ENCODE data around the gene ZNF195. TPM values are rescaled to one million over a fixed set of nuclear protein-coding genes. Genes with fewer than 3 reads are reported as not detected.

ZNF195 gene
- polyA plus RNA-seq, 1 of the 3 experiments (the other 2 are of a cell fraction) = 13.2 TPM

GRCh38 chr11:3345736-3346135 is 33.2 kb downstream of the ZNF195 start:
- no peaks in the 10 kb centered on the region for H3K27me3 ChIP-seq (ENCODE audit: insufficient read depth)
- H3K9me2 ChIP-seq = no peaks in the 10 kb centered on the region
- TF ChIP-seq, protein P1, sequence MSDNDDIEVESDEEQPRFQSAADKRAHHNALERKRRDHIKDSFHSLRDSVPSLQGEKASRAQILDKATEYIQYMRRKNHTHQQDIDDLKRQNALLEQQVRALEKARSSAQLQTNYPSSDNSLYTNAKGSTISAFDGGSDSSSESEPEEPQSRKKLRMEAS (IDR thresholded peaks at IDR 0.05; ENCODE audit: low read depth) = no peak
- TF ChIP-seq RAD21 (IDR thresholded peaks at IDR 0.05; ENCODE audit: low read length) (no peak), EP300 (IDR thresholded peaks at IDR 0.05; ENCODE audit: borderline replicate concordance in 1 of 2, low read depth in 1 of 2, low read length in 1 of 2) (no peak), POLR2AphosphoS5 (IDR thresholded peaks at IDR 0.05; ENCODE audit: low read depth, low read length) (no peak), ELF1 (IDR thresholded peaks at IDR 0.05) (no peak), FOSL2 (IDR thresholded peaks at IDR 0.05; ENCODE audit: borderline replicate concordance, low read depth) (no peak), ZBTB33 (IDR thresholded peaks at IDR 0.05; ENCODE audit: borderline replicate concordance, low read depth) (no peak), SIN3A (IDR thresholded peaks at IDR 0.05; ENCODE audit: borderline replicate concordance, low read depth, low read length) (no peak), EZH2phosphoT487 (IDR thresholded peaks at IDR 0.05; ENCODE audit: borderline replicate concordance, low read depth) (no peak), FOXJ3 (CRISPR knock-in tag; IDR thresholded peaks at IDR 0.05) (no peak)
- TF ChIP-seq, protein P2, sequence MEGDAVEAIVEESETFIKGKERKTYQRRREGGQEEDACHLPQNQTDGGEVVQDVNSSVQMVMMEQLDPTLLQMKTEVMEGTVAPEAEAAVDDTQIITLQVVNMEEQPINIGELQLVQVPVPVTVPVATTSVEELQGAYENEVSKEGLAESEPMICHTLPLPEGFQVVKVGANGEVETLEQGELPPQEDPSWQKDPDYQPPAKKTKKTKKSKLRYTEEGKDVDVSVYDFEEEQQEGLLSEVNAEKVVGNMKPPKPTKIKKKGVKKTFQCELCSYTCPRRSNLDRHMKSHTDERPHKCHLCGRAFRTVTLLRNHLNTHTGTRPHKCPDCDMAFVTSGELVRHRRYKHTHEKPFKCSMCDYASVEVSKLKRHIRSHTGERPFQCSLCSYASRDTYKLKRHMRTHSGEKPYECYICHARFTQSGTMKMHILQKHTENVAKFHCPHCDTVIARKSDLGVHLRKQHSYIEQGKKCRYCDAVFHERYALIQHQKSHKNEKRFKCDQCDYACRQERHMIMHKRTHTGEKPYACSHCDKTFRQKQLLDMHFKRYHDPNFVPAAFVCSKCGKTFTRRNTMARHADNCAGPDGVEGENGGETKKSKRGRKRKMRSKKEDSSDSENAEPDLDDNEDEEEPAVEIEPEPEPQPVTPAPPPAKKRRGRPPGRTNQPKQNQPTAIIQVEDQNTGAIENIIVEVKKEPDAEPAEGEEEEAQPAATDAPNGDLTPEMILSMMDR (IDR thresholded peaks at IDR 0.05) = no peak
- peaks cover 0 to 3% of the 10 kb centered on the region in 2 experiments for H3K36me3 ChIP-seq (replicated peaks in 1 of 2; ENCODE audit: control insufficient read depth in 1 of 2, insufficient read depth in 2 of 2, low read length in 1 of 2)
- no peaks in the 10 kb centered on the region for H3K79me2 ChIP-seq (ENCODE audit: insufficient read depth)
- no peak overlapping the region for H3K4me3 ChIP-seq (ENCODE audit: low read depth in 2 of 2, low read length in 1 of 2)
- H3K4me1 ChIP-seq (ENCODE audit: control insufficient read depth in 1 of 2, insufficient read depth in 2 of 2, low read depth in 1 of 2, low read length in 1 of 2) = no peaks in the 10 kb centered on the region
- H3K9ac ChIP-seq = no peak overlapping the region
- H4K20me1 ChIP-seq (ENCODE audit: insufficient read depth) = no peaks in the 10 kb centered on the region
- H3K27ac ChIP-seq (ENCODE audit: low read depth in 2 of 2, low read length in 1 of 2) = no peak overlapping the region
- H3K4me2 ChIP-seq = no peak overlapping the region
- DNase-seq = no peak
- peaks cover 13% of the 10 kb centered on the region; the same call in 1 of the 2 replicates for H3K9me3 ChIP-seq
- no peak overlapping the region for H2AFZ ChIP-seq (ENCODE audit: low read depth)
- ChIA-PET CTCF (interaction anchor here (0.9 to 4.3 kb wide), 2 partner anchors 63 to 72 kb away, joined by 3 to 41 read pairs; no protein-coding TSS in a partner anchor), POLR2A (no interaction called here)
- WGBS (ENCODE audit: low lambda C conversion rate) = 66% methylated on average over 9 of the region's 10 CpGs
- H3F3A ChIP-seq (replicated peaks; ENCODE audit: insufficient read depth) = no peaks in the 10 kb centered on the region

GRCh38 chr11:3344327-3345174 is 34.4 kb downstream of the ZNF195 start:
- 48% methylated on average over 6 of the region's 6 CpGs for WGBS (ENCODE audit: low lambda C conversion rate)
- H3K9me2 ChIP-seq = no peaks in the 10 kb centered on the region
- no peaks in the 10 kb centered on the region for H3K79me2 ChIP-seq (ENCODE audit: insufficient read depth)
- no peaks in the 10 kb centered on the region for H4K20me1 ChIP-seq (ENCODE audit: insufficient read depth)
- no peak for DNase-seq
- H3K4me1 ChIP-seq (ENCODE audit: control insufficient read depth in 1 of 2, insufficient read depth in 2 of 2, low read depth in 1 of 2, low read length in 1 of 2) = no peaks in the 10 kb centered on the region
- no peaks in the 10 kb centered on the region for H3K27me3 ChIP-seq (ENCODE audit: insufficient read depth)
- H3F3A ChIP-seq (replicated peaks; ENCODE audit: insufficient read depth) = no peaks in the 10 kb centered on the region
- peaks cover 13% of the 10 kb centered on the region; the same call in 1 of the 2 replicates for H3K9me3 ChIP-seq
- no peak overlapping the region for H3K9ac ChIP-seq
- no peak overlapping the region for H3K4me3 ChIP-seq (ENCODE audit: low read depth in 2 of 2, low read length in 1 of 2)
- ChIA-PET POLR2A (no interaction called here), CTCF (interaction anchor here (0.9 to 4.3 kb wide), 2 partner anchors 64 to 73 kb away, joined by 3 to 41 read pairs; no protein-coding TSS in a partner anchor)
- TF ChIP-seq TEAD4 (IDR thresholded peaks at IDR 0.05; ENCODE audit: borderline replicate concordance, insufficient read depth) = no peak
- TF ChIP-seq, protein P3, sequence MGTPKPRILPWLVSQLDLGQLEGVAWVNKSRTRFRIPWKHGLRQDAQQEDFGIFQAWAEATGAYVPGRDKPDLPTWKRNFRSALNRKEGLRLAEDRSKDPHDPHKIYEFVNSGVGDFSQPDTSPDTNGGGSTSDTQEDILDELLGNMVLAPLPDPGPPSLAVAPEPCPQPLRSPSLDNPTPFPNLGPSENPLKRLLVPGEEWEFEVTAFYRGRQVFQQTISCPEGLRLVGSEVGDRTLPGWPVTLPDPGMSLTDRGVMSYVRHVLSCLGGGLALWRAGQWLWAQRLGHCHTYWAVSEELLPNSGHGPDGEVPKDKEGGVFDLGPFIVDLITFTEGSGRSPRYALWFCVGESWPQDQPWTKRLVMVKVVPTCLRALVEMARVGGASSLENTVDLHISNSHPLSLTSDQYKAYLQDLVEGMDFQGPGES (IDR thresholded peaks at IDR 0.05; ENCODE audit: low read depth, low read length) = no peak
- TF ChIP-seq, protein P2 (IDR thresholded peaks at IDR 0.05) = no peak
- H3K4me2 ChIP-seq = no peak overlapping the region
- peaks cover 0 to 3% of the 10 kb centered on the region in 2 experiments for H3K36me3 ChIP-seq (replicated peaks in 1 of 2; ENCODE audit: control insufficient read depth in 1 of 2, insufficient read depth in 2 of 2, low read length in 1 of 2)
- no peak overlapping the region for H3K27ac ChIP-seq (ENCODE audit: low read depth in 2 of 2, low read length in 1 of 2)
- H2AFZ ChIP-seq (ENCODE audit: low read depth) = no peak overlapping the region

All from SK-N-SH (cell line).